Measurements from ENCODE around the gene ALDH1L1.
"Not testable (repeated sequence)": the region's sequence is repeated elsewhere in the genome, so short reads cannot be mapped to it uniquely, and the experiment has no call there.

Gene ALDH1L1

DNA sequence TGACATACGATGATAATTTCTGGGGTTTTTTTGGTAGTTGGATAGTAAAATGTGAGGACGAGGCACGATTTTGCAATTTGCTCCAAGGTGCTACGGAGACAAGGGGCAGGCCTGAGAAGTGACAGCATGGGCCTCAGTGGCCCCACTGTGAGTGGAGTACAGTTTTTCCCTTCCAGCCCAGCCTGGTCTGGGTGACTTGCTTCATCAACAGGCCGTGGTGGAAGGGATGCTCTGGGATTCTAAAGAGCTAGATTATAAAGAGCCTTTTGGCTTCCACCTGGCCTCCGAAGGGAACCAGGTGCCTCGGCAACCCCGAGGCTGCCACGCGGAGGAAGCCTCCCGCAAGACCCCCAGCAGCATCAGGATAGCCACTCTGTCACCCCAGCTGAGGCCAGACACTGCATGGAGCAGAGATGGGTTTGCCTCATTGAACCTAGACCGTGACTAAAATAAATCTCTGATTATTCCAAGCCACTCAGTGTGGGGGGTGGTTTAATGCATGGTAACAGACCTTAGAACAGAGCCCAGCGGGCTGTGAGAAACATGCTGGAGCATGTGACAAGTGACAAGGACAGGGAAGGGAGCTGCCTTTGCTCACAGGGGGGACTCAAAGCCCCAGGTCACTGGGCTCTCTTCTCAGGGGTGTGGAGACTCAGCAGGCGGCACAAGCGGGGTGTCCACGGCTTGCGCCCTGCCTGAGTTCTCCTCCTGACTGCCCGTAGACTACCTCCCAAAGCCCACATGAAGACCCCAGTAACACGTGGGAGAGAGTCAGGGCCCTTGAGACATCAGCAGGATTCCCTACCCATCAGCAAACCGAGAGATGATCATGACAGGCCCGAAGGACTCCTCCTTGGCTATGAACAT lies 73.8 kb downstream of the ALDH1L1 start:
- no peak for DNase-seq (ENCODE audit: low read depth in 2 of 2)

DNA sequence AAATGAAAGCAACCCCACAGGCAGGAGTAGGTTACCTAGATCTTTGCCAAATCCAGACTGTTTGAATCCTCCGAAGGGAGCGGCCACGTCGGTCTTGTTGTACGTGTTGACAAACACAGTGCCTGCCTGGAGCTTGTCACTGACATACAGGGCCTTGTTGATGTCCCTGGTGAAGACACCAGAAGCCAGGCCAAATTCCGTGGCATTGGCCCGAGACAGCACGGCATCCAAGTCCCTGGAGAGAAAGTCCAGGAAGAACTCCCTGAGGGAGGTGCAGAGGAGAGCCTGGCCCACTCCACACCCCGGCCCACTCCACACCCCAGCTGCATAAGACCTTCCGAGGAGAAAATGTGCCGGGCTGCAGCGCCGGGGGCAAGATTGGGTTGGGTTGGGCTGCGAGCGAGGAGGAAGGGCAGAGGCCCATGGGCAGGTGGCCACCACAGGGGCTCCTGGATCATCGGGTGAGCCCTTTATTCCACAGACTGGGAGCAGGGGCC lies 74.6 kb downstream of the ALDH1L1 start:
- no peak for DNase-seq (ENCODE audit: low read depth in 2 of 2)

DNA sequence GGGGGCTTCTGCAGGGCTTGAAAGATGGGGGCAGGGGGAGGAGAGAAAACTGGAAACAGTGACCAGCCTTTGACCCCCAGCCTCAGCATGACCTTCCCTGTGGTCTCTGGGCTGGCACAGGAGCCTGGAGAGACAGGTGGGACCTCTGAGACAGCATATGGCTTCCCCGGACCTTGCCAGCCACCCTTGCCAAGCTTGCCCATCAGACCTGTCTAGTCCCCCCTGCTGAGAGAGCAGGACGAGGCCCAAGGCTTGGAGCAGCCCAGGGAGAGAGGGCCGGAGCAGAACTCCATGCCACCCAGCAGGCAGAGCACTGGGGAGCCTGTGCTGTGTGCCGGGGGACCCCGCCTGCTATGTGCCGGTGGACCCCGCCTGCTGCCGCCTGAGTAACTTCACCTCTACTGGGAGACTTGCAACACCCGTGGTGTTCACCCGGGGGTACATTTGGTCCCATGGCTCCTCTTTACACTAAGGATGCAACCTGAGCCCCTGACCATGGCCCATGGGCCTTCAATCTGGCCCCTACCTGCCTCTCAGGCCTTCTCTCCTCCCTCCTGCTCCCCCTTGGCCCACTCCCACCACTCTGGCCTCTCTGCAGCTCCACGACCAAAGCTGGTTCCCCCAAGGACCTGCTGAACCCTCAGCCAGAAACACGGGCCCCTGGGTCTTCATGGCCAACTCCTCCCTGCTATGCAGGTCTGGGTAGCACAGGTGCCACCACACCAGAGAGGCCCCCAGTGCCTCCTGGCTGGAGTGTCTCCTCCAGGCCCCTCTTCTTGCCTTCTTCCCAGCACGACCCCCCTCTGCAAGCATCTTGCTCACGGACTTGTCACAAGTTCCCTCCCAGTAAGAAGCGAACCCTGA lies 75.4 kb downstream of the ALDH1L1 start:
- DNase-seq (ENCODE audit: low read depth in 2 of 2), result no peak

DNA sequence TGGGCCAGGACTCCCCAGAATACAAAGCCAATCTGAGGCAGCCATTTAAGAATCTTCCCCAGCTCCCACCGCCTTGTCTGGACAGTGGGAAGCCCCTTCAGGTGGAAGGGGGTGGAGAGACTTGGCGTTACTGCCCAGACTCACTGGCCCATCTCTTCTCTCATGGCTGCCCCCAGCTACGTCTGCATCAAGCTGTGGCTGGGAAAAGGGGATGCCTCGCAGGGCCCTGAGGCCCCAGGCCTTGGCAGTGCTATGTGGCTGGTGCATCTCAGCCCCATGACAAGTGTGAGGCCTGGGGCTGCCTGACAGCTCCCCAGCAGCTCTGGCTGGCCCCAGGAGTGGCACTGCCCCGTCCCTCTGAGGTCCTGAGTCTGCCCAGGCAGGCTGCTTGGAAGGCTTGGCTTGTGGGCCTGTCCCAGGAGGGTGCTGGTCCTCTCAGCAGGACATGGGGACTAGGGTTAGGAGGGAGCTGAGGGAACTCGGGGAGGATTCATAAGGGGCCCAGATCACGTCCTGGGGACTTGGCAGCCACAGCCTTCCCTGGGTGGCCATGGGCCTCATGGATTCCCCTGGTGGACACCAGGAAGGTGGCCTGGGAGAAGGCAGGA lies 76.3 kb downstream of the ALDH1L1 start:
- no peak for DNase-seq (ENCODE audit: low read depth in 2 of 2)

DNA sequence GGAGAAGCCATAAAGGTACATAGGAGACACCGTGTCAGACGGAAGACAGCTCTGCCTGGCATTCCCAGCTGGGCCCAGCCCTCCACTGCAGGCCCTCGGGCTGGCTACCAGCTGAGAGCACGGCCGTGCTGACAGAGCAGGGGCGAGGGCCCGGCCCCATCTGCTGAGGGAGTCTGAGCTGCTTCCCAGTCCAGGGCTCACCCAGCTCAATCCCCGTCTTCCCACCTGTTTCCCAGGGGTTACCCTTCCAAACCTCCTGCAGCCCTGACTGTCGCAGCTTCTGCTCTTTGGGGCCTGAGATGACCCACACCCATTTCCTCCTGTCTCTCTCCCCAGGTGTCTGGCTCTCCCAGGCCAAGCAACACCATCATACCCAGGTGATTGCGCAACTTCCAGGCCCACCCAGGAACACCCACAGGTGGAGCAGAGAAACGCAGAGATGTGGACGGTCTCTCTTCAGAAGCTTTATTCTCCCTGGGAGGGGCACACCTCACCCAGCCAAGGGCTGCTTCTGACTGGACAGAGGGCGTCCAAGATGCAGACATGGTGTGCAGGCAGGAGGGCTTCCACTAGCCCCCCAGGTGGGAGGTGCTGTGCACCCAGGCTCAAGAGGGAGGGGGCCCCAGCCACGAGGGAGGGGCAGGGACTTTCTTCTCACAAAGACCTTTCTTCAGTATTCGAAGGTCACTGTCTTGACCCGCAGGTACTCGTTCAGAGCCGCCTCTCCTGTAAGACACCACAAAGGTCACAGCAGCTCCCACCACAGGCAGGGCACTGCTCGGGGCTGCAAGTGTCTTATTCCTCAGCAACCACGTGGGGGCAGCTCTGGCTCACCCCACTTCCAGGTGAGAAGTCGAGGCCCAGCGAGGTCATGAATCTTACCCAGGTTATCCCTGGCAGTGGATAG lies 77.0 kb downstream of the ALDH1L1 start:
- no peak for DNase-seq (ENCODE audit: low read depth in 2 of 2)

DNA sequence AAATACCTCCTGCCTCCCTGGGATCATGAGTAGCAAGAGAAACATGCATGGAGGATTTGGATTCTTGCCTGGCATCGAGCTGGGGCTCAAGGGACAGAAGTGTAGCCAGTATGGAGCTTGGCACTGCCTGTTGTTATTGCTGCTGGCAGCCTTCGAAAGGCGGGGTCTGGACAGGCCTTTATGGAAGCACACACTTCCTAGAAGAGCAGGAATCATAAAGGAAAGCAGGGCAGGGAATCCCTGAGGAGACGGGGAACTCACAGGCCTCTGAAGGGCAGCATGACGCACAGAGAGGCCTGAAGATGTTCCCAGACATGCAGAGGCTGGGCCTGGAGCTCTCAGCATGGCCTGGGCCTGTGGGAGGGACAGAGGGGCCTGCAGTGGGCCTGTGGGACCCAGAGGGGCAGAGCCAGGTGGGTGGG lies 77.8 kb downstream of the ALDH1L1 start:
- no peak for DNase-seq (ENCODE audit: low read depth in 2 of 2)

DNA sequence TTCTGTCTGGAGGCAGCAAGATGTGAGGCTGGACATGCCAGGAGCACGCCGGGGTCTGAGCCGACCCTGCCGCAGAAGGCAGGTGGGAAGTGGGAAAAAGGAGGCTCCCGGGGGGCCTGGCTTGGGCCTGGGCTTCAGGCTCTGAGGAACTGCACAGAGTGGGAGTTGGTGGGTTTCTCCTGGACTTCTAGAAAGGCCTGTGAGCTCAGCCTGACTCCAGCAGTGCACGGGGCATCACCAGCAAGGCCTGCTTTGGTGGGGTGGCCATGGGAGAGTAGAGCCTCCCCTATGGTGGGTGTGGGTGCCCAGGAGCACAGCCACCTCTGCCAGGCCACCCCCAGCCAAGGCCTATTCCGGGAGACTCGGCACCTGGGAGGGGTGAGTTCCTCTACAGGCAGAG lies 78.4 kb downstream of the ALDH1L1 start:
- DNase-seq (ENCODE audit: low read depth in 2 of 2), result no peak

DNA sequence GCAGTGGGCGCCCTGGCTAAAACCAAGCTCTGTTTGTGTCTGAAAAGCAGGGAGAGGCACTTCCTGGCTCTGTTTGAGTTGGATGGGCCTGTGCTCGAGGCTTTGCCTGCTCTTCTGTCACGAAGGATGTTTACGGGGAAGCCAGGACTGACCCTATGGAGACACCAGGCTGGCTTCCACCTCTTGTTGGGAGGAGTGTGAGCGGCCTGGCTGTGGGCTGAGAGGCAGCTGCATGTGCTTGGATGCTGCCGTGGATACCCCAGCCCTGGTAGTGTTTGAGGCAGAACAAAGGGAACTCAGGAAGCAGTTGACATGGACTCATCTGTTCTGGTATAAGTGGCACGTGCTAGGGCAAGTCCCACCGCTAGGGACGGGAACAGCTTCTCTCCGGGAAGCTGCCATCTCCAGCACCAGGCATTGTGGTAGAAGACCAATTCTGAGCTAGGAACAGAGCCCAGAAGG lies 78.8 kb downstream of the ALDH1L1 start:
- DNase-seq (ENCODE audit: low read depth in 2 of 2), result no peak

DNA sequence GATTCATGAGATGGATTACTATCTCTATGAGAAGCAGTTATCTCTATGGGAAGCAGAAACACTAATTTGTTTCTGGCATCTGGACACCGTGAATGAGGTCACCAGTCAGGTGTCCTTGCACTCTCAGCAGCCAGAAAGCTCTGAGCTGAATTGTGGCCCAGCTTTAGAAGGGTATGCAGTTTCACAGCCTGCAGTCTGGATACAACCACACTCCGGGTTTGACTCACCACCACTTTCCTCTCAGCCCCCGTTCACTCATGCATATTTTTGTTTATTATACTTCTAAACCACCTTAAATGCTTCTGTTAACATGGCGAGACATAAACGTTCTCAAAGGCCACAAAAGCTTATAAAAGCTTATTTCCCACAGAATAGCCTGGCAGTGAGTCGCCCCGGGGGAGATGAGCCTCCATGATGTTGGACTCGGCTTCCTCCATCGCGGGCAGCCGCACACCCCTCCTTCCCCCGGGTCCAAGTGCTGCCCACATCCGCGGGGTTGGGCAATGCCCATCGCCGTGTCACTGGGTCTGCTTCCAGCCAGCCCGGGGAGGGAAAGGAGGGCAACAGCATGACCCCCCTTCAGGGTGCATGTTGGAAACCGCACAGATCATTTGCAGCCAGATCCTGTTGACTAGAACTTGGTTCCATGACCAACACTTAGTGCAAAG lies 79.6 kb downstream of the ALDH1L1 start:
- DNase-seq (ENCODE audit: low read depth in 2 of 2), result no peak

DNA sequence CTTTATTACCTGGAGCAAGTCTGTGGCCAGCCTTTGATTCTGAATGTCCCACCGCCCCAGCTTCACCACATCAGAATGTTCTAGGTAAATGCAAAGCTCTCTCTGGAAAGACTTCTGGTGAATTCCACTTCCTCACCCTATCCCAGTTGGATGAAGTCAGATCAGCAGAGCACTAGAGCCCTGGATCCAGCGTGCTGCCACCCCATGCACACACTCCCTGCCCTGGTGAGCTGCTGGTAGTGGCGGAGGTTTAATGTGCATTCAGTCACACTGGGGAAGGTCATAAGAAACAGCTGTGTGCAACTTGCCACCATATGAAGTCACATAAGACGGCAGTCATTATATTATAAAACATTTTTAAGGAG lies 80.1 kb downstream of the ALDH1L1 start:
- no peak for DNase-seq (ENCODE audit: low read depth in 2 of 2)

DNA sequence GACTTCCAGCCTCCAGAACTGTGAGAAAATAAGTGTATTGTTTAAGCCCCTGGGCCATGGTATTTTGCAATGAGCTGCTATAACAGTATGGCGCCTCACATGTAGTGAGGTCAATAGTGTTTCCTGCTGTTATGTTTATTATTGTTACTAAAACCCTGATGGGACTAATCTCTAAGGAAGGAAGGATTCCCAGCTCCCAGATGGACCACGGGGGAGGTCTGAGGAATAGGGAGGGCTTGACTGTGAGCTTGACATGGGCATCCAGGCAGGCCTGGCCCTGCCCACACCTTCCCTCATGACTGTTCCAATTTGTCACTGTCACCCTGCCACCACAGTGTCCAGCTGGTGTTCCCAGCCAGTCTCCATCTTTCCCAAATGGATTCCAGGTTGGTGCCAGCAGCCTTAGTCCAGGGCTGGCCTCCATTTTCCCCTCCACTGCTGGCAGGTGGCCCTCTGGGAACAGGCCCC lies 82.0 kb downstream of the ALDH1L1 start:
- DNase-seq (ENCODE audit: low read depth in 2 of 2), result no peak

DNA sequence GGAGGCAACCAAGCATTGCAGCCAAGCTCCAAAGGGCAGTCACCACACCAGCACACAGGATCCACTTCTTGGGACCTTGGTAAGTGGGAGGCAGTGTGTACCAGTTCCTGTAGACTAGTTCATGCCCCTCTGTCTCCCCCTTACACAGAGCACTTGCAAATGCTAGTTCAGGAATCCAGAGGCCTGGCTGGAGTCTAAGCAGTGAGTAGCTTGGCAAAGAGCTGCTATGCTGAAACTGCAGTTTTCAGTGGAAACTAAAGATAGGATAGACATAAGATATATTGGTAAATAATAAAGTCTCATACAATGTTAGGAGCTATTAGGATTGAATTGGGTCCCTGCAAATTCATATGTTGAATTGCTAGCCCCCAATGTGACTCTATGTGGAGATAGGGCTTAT lies 82.6 kb downstream of the ALDH1L1 start:
- DNase-seq (ENCODE audit: low read depth in 2 of 2), result no peak

DNA sequence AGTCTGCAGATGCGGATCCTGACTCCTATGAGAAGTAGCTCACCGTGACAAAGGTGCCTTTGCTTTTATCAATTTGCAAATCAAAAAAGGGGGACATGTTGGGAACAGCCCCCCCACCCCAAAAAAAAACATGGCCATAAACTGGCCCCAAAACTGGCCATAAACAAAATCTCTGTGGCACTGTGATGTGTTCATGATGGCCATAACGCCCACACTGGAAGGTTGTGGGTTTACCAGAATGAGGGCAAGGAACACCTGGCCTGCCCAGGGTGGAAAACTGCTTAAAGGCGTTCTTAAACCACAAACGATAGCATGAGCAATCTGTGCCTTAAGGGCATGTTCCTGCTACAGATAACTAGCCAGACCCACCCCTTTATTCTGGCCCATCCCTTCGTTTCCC lies 84.1 kb downstream of the ALDH1L1 start:
- not testable (repeated sequence) for DNase-seq (ENCODE audit: low read depth in 2 of 2)

DNA sequence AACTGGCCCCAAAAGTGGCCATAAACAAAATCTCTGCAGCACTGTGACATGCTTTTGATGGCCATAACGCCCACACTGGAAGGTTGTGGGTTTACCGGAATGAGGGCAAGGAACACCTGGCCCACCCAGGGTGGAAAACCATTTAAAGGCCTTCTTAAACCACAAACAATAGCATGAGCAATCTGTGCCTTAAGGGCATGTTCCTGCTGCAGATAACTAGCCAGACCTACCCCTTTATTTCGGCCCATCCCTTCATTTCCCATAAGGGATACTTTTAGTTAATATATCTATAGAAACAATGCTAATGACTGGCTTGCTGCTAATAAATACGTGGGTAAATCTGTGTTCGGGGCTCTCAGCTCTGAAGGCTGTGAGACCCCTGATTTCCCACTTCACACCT lies 88.3 kb downstream of the ALDH1L1 start:
- DNase-seq (ENCODE audit: low read depth in 2 of 2), result not testable (repeated sequence)

DNA sequence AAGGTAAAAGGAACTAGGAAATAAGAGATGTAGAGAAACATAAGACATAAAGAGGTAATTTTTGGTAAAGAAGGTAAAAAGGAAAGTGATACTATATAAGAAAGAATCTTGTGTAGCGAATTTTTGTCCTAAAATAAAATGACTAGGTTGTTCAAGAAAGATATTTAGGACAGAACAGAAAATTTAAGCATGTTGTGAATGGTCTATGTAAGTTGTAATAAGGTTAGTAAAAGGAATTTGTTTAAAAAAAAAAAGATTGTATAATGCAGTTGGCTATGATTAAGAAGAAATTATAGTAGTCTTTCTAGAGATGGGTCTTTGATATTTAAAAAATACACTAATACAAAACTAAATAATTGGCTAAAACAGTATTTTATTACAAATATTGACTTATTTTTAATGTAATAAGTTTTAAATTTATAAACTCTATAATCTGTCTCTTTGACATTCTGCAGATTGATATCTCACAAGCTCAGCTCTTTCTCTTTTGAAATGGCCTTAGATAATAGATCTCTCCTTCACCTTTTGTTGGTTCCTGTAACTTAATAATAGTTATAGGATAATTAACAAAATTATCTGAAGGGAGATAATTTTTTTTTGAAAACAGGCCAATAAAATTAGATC lies 92.7 kb downstream of the ALDH1L1 start:
- DNase-seq (ENCODE audit: low read depth in 2 of 2), result no peak

DNA sequence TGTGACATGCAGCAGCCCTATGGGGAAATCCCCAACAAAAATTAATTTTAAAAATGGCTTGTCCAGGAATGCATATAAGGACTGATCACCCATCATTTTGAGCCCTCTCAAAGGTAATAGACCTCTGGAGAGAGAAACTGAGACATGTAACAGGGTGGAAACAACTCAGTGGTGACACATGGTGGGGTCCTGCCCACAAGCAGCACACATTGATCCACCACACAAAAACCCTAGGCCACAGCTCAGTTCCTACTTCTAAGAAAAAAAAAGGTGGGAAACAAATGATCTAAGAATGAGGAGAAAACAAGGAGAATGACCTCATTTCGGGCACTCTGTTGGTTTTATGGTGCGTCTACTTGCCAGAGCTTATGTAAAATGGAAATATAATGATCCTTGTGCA lies 94.5 kb downstream of the ALDH1L1 start:
- DNase-seq (ENCODE audit: low read depth in 2 of 2), result no peak

DNA sequence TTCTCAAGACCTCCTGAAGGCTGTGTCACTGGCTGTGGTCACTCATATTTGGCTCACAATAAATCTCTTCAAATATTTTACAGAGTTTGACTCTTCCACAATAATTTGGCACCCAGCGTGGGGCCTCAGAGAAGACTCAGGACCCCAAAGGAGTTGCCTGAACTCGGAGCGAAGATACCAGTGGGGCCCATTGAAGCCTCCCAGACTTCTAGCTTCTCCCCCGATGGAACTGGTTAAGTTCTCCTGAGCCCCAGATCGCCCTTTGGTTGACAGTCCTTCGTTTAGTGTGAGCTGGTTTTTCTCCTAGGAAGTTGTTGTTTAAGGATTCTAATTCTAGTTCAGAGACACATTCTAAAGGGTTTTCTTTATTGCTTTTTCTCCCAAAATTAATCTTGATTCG lies 95.1 kb downstream of the ALDH1L1 start:
- no peak for DNase-seq (ENCODE audit: low read depth in 2 of 2)

DNA sequence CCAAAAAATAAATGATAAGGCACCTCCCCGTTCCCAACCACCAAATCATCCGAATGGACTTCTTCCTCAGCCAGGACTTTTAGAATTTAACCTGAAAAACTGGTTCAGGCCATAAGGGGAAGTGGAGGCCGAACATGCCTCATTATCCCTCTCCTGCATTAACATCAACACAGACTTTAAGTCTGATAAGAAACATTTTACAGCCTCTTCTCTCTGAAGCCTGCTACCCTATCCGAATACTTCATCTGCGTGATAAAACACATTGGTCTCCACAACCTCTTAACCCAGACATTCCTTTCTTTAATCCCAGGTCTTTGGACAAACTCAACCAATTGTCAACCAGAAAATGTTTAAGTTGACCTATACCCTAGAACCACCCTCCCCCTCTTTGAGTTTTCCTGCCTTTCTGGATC lies 95.6 kb downstream of the ALDH1L1 start:
- DNase-seq (ENCODE audit: low read depth in 2 of 2), result no peak

DNA sequence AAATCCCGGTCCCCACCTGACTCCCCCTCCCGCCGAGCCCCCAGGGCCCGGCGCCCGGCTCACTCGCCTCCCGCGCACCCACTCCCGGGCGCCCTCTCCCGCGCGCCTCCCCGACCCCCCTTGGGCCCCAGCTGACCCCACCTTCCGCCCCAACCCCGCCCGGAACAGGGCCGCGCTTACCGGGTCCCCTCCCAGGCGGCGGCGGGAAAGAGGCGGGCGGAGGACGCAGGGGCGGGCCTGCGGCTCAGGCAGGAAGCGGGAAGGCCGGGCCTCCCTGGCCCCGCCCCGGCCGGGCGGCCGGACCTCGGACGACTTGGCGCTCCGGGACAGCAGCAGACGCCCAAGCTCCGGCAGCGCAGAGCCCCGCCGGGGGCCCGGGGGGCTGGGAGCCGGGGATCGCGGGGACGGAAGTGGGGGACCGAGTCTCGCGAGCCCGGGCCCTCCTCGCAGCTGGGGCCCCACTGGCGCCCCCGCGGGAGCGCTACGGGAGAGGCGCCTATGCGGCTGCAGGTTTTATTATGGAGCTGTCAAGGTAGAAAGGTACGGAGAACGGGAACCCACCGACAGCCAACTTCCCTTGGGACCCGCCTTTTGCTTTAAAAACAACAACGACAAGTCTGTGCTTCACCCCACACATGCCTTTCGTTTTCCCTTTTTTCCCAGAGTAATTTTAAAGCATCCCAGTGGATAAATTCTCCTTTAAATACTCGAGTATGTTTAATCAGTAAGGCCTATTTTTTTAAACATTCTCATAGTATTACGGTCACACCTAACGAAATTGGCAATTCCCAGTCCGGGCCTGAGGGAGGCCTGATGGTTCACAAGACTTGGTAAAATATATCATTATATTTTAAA lies 96.2 kb downstream of the ALDH1L1 start, which contains the start of gene SLC41A3:
Gene SLC41A3 (minus strand): TSS at position 212 of the 855 bp plus-strand sequence. CDS start 15,905 bp downstream, outside the sequence.
- peak; percentile 80 to 88 for DNase-seq (ENCODE audit: low read depth in 2 of 2)
